ENCODE results near the gene ABCG1.

ABCG1 gene

DNA sequence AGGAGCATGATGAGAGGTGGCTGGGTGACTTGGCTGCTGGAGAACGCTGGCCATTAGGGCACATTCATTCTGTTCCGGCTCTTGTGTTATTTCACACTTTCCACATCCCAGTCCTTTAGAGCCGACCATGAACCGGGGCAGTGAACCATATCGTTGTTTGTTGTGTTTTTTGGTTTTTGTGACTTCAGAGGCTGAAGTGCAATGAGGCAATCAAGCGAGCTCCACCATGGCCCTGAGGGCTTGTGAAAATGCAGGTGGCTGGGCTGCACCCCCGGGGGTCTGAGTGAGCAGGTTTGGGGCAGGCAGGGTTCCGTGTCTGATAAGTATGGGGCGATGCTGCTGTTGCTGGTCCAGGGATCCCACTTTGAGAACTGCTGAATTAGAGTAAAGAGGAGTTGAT, 23.7 kb downstream of the ABCG1 start:
- Histone ChIP-seq H3K4me3 (replicated peaks; ENCODE audit: low read depth, low read length) (no peak overlapping the region), H3K27me3 (replicated peaks; ENCODE audit: control insufficient read depth, insufficient read depth, low read length) (peaks cover 1% of the 10 kb centered on the region; the same call in 1 of the 2 replicates), H3K36me3 (ENCODE audit: control insufficient read depth, insufficient read depth, low read length) (no peaks in the 10 kb centered on the region)
- peak; percentile 34 for DNase-seq (ENCODE audit: extremely low read depth, insufficient read length)
- TF ChIP-seq, protein P1, sequence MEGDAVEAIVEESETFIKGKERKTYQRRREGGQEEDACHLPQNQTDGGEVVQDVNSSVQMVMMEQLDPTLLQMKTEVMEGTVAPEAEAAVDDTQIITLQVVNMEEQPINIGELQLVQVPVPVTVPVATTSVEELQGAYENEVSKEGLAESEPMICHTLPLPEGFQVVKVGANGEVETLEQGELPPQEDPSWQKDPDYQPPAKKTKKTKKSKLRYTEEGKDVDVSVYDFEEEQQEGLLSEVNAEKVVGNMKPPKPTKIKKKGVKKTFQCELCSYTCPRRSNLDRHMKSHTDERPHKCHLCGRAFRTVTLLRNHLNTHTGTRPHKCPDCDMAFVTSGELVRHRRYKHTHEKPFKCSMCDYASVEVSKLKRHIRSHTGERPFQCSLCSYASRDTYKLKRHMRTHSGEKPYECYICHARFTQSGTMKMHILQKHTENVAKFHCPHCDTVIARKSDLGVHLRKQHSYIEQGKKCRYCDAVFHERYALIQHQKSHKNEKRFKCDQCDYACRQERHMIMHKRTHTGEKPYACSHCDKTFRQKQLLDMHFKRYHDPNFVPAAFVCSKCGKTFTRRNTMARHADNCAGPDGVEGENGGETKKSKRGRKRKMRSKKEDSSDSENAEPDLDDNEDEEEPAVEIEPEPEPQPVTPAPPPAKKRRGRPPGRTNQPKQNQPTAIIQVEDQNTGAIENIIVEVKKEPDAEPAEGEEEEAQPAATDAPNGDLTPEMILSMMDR (IDR thresholded peaks at IDR 0.05; ENCODE audit: insufficient read depth, low read length, poor library complexity, severe bottlenecking), result no peak

DNA sequence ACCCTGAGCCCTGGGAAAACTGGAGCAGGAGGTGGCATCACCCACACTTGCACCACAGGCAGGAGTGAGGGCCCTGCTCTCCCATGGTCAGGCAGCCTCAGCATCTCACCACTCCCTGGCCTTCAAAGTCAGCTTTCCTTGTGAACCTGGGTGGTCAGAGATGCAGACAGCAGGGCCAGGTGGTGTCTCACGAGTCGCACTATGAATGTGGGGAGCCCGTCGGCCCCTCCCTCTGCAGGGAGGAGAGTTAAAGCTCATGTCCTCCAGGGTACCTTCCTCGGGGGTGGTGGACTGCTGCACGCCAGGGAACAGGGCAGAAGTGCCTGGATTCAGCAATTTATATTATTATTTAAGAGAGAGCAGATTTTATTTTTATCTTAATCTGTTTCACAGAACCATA, 24.1 kb downstream of the ABCG1 start:
- no peak for DNase-seq (ENCODE audit: extremely low read depth, insufficient read length)
- TF ChIP-seq, protein P1 (IDR thresholded peaks at IDR 0.05; ENCODE audit: insufficient read depth, low read length, poor library complexity, severe bottlenecking), result no peak
- Histone ChIP-seq H3K36me3 (ENCODE audit: control insufficient read depth, insufficient read depth, low read length) (no peaks in the 10 kb centered on the region), H3K27me3 (replicated peaks; ENCODE audit: control insufficient read depth, insufficient read depth, low read length) (peaks cover 1% of the 10 kb centered on the region; the same call in 1 of the 2 replicates), H3K4me3 (replicated peaks; ENCODE audit: low read depth, low read length) (no peak overlapping the region)

DNA sequence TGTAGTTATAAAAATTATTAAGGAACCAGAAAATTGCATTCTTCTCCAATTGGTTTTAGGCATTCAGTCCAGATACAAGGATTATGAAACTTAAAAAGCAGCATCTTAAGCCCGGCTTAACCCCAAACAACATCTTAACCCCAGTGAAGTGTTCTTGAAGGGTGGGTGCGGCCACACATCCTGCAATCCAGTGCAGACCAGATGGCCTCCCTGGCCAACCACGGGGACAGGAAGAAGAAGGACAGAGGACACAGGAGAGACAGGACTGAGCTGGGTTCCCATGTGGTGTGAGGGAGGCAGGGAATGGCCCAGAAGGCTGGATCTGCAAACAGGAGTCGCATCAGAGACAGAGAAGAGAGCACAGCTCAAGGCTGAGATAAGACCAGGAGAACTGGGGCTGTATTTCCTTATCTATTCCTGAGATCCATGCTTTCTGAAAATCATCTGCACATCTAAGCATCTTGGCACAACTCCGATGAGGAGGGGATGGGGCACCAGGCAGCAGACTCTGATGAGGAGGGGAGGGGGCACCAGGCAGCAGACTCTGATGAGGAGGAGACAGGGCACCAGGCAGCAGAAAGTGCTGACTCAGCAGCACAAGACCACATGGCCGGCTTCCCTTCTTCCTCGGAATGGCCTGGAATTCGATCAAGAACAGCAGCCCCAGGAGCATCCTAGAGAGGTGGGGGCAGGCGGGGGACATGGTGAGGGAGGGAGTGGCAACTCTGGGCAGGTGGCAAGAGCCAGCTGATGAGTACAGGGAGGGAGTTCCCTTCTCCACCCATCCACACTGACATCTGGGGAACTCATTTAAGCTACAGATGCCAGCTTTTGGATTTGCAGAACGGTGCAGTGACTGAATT, 26.6 kb downstream of the ABCG1 start:
- no peak overlapping the region for H3K4me3 ChIP-seq (replicated peaks; ENCODE audit: low read depth, low read length)
- TF ChIP-seq, protein P1 (IDR thresholded peaks at IDR 0.05; ENCODE audit: insufficient read depth, low read length, poor library complexity, severe bottlenecking), result no peak
- DNase-seq (ENCODE audit: extremely low read depth, insufficient read length), result no peak
- H3K36me3 ChIP-seq (ENCODE audit: control insufficient read depth, insufficient read depth, low read length), result no peaks in the 10 kb centered on the region
- peaks cover 1% of the 10 kb centered on the region; the same call in 1 of the 2 replicates for H3K27me3 ChIP-seq (replicated peaks; ENCODE audit: control insufficient read depth, insufficient read depth, low read length)

DNA sequence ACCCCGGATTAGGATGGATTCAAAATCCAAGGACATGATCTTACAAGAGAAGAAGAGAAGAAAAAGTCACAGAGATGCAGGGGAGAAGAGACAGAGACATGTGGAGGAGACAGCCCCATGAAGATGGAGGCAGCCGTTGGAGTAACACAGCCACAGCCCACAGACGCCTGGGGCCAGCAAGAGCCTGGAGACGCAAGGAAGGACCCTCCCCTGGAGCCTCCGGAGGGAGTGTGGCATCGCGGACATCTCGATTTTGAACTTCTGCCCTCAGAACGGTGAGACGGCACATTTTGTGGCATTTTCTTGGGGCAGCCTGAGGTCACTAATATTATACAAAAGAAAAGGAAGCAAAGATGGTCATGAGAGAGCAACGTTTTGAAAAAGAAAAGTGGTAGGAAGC, 28.8 kb downstream of the ABCG1 start:
- H3K36me3 ChIP-seq (ENCODE audit: control insufficient read depth, insufficient read depth, low read length), result no peaks in the 10 kb centered on the region
- TF ChIP-seq, protein P1 (IDR thresholded peaks at IDR 0.05; ENCODE audit: insufficient read depth, low read length, poor library complexity, severe bottlenecking), result no peak
- no peak for DNase-seq (ENCODE audit: extremely low read depth, insufficient read length)
- no peak overlapping the region for H3K4me3 ChIP-seq (replicated peaks; ENCODE audit: low read depth, low read length)
- H3K27me3 ChIP-seq (replicated peaks; ENCODE audit: control insufficient read depth, insufficient read depth, low read length), result peaks cover 3% of the 10 kb centered on the region; the same call in 1 of the 2 replicates

DNA sequence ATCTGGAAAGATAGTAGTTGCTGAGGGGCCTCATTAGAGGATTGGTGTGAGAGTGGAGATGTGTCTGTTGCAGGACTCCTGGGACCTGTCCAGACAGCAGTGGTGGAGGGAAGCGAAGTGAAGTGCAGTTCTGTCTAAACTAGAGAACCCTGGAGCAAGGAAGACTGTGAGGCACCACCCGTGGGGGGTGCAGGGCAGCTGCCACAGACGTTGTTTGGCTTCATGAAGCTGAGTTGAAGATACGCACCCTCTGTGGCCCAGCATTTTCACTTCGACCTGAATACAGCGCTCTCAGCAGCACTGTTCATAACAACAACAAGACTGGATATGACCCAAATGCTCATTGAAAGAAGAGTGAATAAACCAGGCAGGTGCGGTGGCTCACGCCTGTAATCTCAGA, 29.3 kb downstream of the ABCG1 start:
- DNase-seq (ENCODE audit: extremely low read depth, insufficient read length), result no peak
- no peak overlapping the region for H3K4me3 ChIP-seq (replicated peaks; ENCODE audit: low read depth, low read length)
- no peaks in the 10 kb centered on the region for H3K36me3 ChIP-seq (ENCODE audit: control insufficient read depth, insufficient read depth, low read length)
- TF ChIP-seq, protein P1 (IDR thresholded peaks at IDR 0.05; ENCODE audit: insufficient read depth, low read length, poor library complexity, severe bottlenecking), result no peak
- H3K27me3 ChIP-seq (replicated peaks; ENCODE audit: control insufficient read depth, insufficient read depth, low read length), result peaks cover 3% of the 10 kb centered on the region; the same call in 1 of the 2 replicates

Measured in GM06990 (cell line).